H1 (cell line): ENCODE results near the gene PLEKHM1. TPM values are rescaled to one million over a fixed set of nuclear protein-coding genes. Genes with fewer than 3 reads are reported as not detected.
"Not testable (repeated sequence)": the region's sequence is repeated elsewhere in the genome, so short reads cannot be mapped to it uniquely, and the experiment has no call there.

ENCODE experiments used
- CTCF ChIA-PET: fragments of 300-600 bp; sonication (Branson Sonifier 250); formaldehyde crosslinking; loops from one replicate; lab custom pipeline; 2021; ENCODE audit not compliant: partially characterized antibody; lab: Charles Lee
- POLR2A ChIA-PET: fragments of 300-600 bp; sonication (Branson Sonifier 250); formaldehyde crosslinking; loops from one replicate; lab custom pipeline; 2021; ENCODE audit warnings: inconsistent platforms; ENCODE audit not compliant: partially characterized antibody; lab: Charles Lee
- DNase-seq, 2 experiments: peaks; one replicate each; pipeline versions ENCODE4 v3.0.0 to v3.0.0-alpha.2; 2010 to 2022; ENCODE audit warnings: low spot score in 2 of 2, low read depth in 1 of 2, mixed read lengths in 1 of 2
- FAIRE-seq: peaks from 2 replicates; lab custom pipeline; 2011; peaks lifted over from hg19 to GRCh38; lab: Jason Lieb, UNC
- H2AFZ ChIP-seq: 2 replicates; pipeline ENCODE4 v1.8.1; 2012; ENCODE audit warnings: low read length, inconsistent platforms
- H2AK5ac ChIP-seq: 2 replicates; pipeline ENCODE4 v1.6.1; 2013; ENCODE audit warnings: low read depth, low read length
- H2BK120ac ChIP-seq: replicated peaks from 2 replicates; pipeline ENCODE3; 2013; ENCODE audit warnings: low read depth, low read length, inconsistent platforms
- H2BK12ac ChIP-seq: 2 replicates; pipeline ENCODE4 v1.6.1; 2013; ENCODE audit warnings: low read depth, low read length
- H2BK15ac ChIP-seq: 2 replicates; pipeline ENCODE4 v1.6.1; 2013; ENCODE audit warnings: low read length
- H2BK20ac ChIP-seq: 2 replicates; pipeline ENCODE4 v1.6.1; 2013; ENCODE audit warnings: low read length
- H2BK5ac ChIP-seq: 2 replicates; pipeline ENCODE4 v1.6.1; 2013; ENCODE audit warnings: low read depth, low read length
- H3K14ac ChIP-seq: 2 replicates; pipeline ENCODE4 v1.6.1; 2013; ENCODE audit warnings: inconsistent platforms; ENCODE audit not compliant: insufficient read length
- H3K18ac ChIP-seq: 2 replicates; pipeline ENCODE4 v1.6.1; 2013; ENCODE audit warnings: low read length; ENCODE audit errors: extremely low read depth
- H3K23ac ChIP-seq: 2 replicates; pipeline ENCODE4 v1.6.1; 2013; ENCODE audit warnings: inconsistent platforms; ENCODE audit not compliant: insufficient read length
- H3K23me2 ChIP-seq: 2 replicates; pipeline ENCODE4 v1.6.1; 2013; ENCODE audit warnings: low read depth, low read length
- H3K27ac ChIP-seq: 2 replicates; pipeline ENCODE4 v1.6.1; 2011; ENCODE audit warnings: low read depth, low read length, inconsistent platforms
- H3K27me3 ChIP-seq, 4 experiments: replicated peaks in 1 of 4; 1 replicate in 1 of 4; 2 replicates in 3 of 4; pipeline versions ENCODE4 v1.6.1 to v1.8.1; 2011 to 2013; ENCODE audit warnings: low read length in 3 of 4, mild to moderate bottlenecking in 3 of 4, inconsistent platforms in 2 of 4, mixed read lengths in 2 of 4, moderate library complexity in 1 of 4; ENCODE audit not compliant: control insufficient read depth in 3 of 4, insufficient read depth in 3 of 4; ENCODE audit errors: extremely low read depth in 1 of 4
- H3K36me3 ChIP-seq, 4 experiments: 2 replicates each; pipeline versions ENCODE4 v1.6.1 to v1.8.1; 2011 to 2013; ENCODE audit warnings: mild to moderate bottlenecking in 4 of 4, low read length in 3 of 4, moderate library complexity in 2 of 4, control low read depth in 1 of 4, inconsistent platforms in 1 of 4; ENCODE audit not compliant: insufficient read depth in 4 of 4, control insufficient read depth in 2 of 4
- H3K4ac ChIP-seq: replicated peaks from 2 replicates; pipeline ENCODE3; 2013; ENCODE audit warnings: low read length, low read depth, mixed read lengths, inconsistent platforms; ENCODE audit not compliant: insufficient read length
- H3K4me1 ChIP-seq, 4 experiments: replicated peaks in 1 of 4; 1 replicate in 1 of 4; 2 replicates in 3 of 4; pipeline versions ENCODE4 v1.6.1 to v1.8.1; 2011 to 2013; ENCODE audit warnings: low read length in 3 of 4, inconsistent platforms in 2 of 4, mixed read lengths in 1 of 4; ENCODE audit not compliant: insufficient read depth in 4 of 4, control insufficient read depth in 3 of 4
- H3K4me2 ChIP-seq, 2 experiments: 2 replicates each; pipeline versions ENCODE4 v1.6.1 to v1.8.1; 2011 to 2013; ENCODE audit warnings: low read depth in 2 of 2, low read length in 2 of 2, control low read depth in 1 of 2, inconsistent platforms in 1 of 2, mild to moderate bottlenecking in 1 of 2; ENCODE audit not compliant: insufficient read depth in 1 of 2
- H3K4me3 ChIP-seq, 4 experiments: fragments of 200-600, 300-600 bp in 1 of 4; sonication (generic), shearing (Covaris generic), sonication (Bioruptor Twin) in 1 of 4; 2 replicates each; pipeline versions ENCODE4 v1.5.1 to v1.8.1; 2011 to 2016; ENCODE audit warnings: low read length in 4 of 4, low read depth in 3 of 4, control low read depth in 2 of 4, inconsistent platforms in 2 of 4, mild to moderate bottlenecking in 2 of 4, mixed read lengths in 1 of 4, moderate library complexity in 1 of 4; ENCODE audit not compliant: insufficient read depth in 2 of 4; ENCODE audit errors: extremely low read depth in 1 of 4
- H3K56ac ChIP-seq: replicated peaks from 2 replicates; pipeline ENCODE3; 2013; ENCODE audit warnings: low read depth, mild to moderate bottlenecking, mixed read lengths, low read length, inconsistent platforms; ENCODE audit not compliant: insufficient read length
- H3K79me1 ChIP-seq: 2 replicates; pipeline ENCODE4 v1.6.1; 2013; ENCODE audit warnings: low read depth, low read length, control low read depth
- H3K79me2 ChIP-seq, 2 experiments: 2 replicates each; pipeline versions ENCODE4 v1.6.1 to v1.8.1; 2012 to 2013; ENCODE audit warnings: low read length in 2 of 2, mild to moderate bottlenecking in 2 of 2, inconsistent platforms in 1 of 2; ENCODE audit not compliant: insufficient read depth in 2 of 2, control insufficient read depth in 1 of 2
- H3K9ac ChIP-seq, 4 experiments: replicated peaks in 1 of 4; 1 replicate in 1 of 4; 2 replicates in 3 of 4; pipeline versions ENCODE4 v1.6.1 to v1.8.1; 2011 to 2013; ENCODE audit warnings: low read depth in 3 of 4, low read length in 3 of 4, control low read depth in 2 of 4, mild to moderate bottlenecking in 2 of 4, moderate library complexity in 2 of 4, inconsistent platforms in 1 of 4; ENCODE audit errors: extremely low read depth in 1 of 4
- H3K9me3 ChIP-seq, 2 experiments: 2 replicates each; pipeline versions ENCODE4 v1.6.1 to v1.8.1; 2012 to 2013; ENCODE audit warnings: mild to moderate bottlenecking in 2 of 2, moderate library complexity in 2 of 2, control low read depth in 1 of 2, inconsistent platforms in 1 of 2, low read depth in 1 of 2, low read length in 1 of 2, mixed read lengths in 1 of 2; ENCODE audit not compliant: insufficient read depth in 2 of 2
- H4K20me1 ChIP-seq, 2 experiments: replicated peaks in 1 of 2; 2 replicates each; pipeline versions ENCODE3 to v1.8.1; 2011 to 2013; ENCODE audit warnings: inconsistent platforms in 2 of 2, low read length in 2 of 2, mild to moderate bottlenecking in 1 of 2; ENCODE audit not compliant: insufficient read depth in 2 of 2, control insufficient read depth in 1 of 2
- H4K5ac ChIP-seq: 2 replicates; pipeline ENCODE4 v1.6.1; 2013; ENCODE audit warnings: low read length, low read depth, mixed read lengths, inconsistent platforms; ENCODE audit not compliant: insufficient read length
- H4K8ac ChIP-seq: 2 replicates; pipeline ENCODE4 v1.8.0; 2013; ENCODE audit warnings: mild to moderate bottlenecking, moderate library complexity, low read length, inconsistent platforms; ENCODE audit not compliant: insufficient read depth; ENCODE audit errors: extremely low read depth
- H4K91ac ChIP-seq: replicated peaks from 2 replicates; pipeline ENCODE3; 2013; ENCODE audit warnings: low read length, mixed read lengths, inconsistent platforms; ENCODE audit not compliant: insufficient read length
- WGBS, 2 experiments: shearing (Covaris generic) in 1 of 2; methylation state at CpG; one replicate each; pipeline versions ENCODE4 v1.1.6 to v1.1.7; 2013 to 2015; ENCODE audit warnings: low lambda C conversion rate in 2 of 2, mixed read lengths in 2 of 2, inconsistent platforms in 1 of 2, low coverage in 1 of 2, missing lambda C conversion rate in 1 of 2; ENCODE audit not compliant: insufficient replicate concordance in 2 of 2, insufficient coverage in 1 of 2, insufficient read length in 1 of 2; ENCODE audit errors: extremely low coverage in 1 of 2, missing lambda C conversion rate in 1 of 2; 5-methylcytosine and 5-hydroxymethylcytosine counted together
- polyA plus RNA-seq, 7 experiments: library from polyadenylated mRNA; depleted of rRNA in 3 of 7; stranded (reverse) in 5 of 7; unstranded in 2 of 7; fragments of >200 nt in 5 of 7; fragments of 200-250 nt in 2 of 7; gene quantifications; 1 replicate in 5 of 7; 2 replicates in 1 of 7; 4 replicates in 1 of 7; pipeline versions ENCODE4 v1.2.1 to v1.2.3, GENCODE V29; 2011 to 2013; ENCODE audit warnings: missing spikeins in 2 of 7, mixed read lengths in 2 of 7
- total RNA-seq: library from RNA; stranded (reverse); fragmentation: NEBNext Ultra II Directional; extraction: Animal tissue kit (Norgen Biotek cat#: 25700); gene quantifications from 2 replicates; pipeline ENCODE4 v1.2.1, GENCODE V29; 2021

Gene PLEKHM1
- total and polyA plus RNA-seq, 2 of the 8 experiments (the other 6 are each of a cell fraction or from before 2014, with no cell fraction given): 7.6 to 17.9 TPM

DNA sequence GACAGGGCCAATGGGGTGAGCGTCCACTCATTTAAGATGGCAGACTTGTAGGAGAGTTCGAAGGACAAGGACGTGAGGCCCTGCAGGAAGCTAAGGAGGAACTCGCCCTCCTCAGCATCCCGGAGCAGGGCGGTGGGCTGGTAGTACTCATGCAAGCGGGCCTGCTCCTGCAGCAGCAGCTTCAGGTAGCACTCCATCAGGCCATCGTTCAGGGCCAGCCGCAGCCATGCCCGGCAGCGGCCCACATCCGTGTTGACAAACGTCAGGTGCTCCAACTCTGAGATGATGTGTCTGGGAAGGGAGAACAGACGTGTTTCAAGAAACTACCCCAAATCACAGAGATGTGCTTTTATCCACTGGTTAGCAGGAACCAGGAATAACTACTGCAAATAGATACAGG is 15.1 kb downstream of the PLEKHM1 start:
- H3K14ac ChIP-seq, H4K20me1 ChIP-seq, CTCF ChIA-PET, DNase-seq, H3K27ac ChIP-seq, H3K56ac ChIP-seq, H2BK12ac ChIP-seq, H2BK5ac ChIP-seq, H4K91ac ChIP-seq, H2BK15ac ChIP-seq, H2BK120ac ChIP-seq, H3K18ac ChIP-seq, H3K9ac ChIP-seq, FAIRE-seq, POLR2A ChIA-PET, H3K9me3 ChIP-seq, H4K8ac ChIP-seq, H3K23ac ChIP-seq, H4K5ac ChIP-seq, H3K4me3 ChIP-seq, H3K79me2 ChIP-seq, H2AK5ac ChIP-seq, H3K4me2 ChIP-seq, H3K4ac ChIP-seq, H3K79me1 ChIP-seq, H3K4me1 ChIP-seq, H3K36me3 ChIP-seq, H3K27me3 ChIP-seq, H3K23me2 ChIP-seq, H2AFZ ChIP-seq, H2BK20ac ChIP-seq: not testable (repeated sequence)
- WGBS, 2 experiments: 98% methylated on average over 13 of the region's 14 CpGs; no CpG with 5 or more reads in 1 of the 2 experiments

DNA sequence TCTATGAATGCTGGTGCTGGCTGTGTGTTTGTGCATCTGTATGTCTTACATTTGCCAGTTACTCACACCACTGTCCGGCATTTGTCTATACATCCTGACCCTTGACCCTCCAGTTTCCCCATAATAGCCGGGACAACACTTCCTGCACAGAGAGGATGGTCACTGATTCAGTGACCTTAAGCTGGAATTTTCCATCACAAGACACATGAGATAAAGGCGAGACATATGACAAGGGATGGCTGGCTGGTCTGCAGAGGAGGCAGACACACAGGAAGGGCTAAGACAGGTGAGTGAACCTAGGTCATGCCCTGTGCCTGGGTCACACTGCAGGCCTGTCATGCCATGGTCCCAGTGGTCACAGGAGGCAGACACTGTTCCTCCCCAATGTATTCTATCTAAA is 18.3 kb downstream of the PLEKHM1 start:
- CTCF ChIA-PET: not testable (repeated sequence)

More for the DNA sequence above, 18.3 kb downstream of the PLEKHM1 start:
- H2AK5ac ChIP-seq, H2BK12ac ChIP-seq, H2BK15ac ChIP-seq, H3K4ac ChIP-seq, H4K8ac ChIP-seq, H3K36me3 ChIP-seq, H3K9ac ChIP-seq, H3K4me3 ChIP-seq, H4K20me1 ChIP-seq, H3K27ac ChIP-seq, H3K23ac ChIP-seq, H3K14ac ChIP-seq, FAIRE-seq, H4K91ac ChIP-seq, H3K79me1 ChIP-seq, H3K56ac ChIP-seq, H2BK120ac ChIP-seq, H3K4me2 ChIP-seq, H2BK20ac ChIP-seq, H3K27me3 ChIP-seq, DNase-seq, H3K18ac ChIP-seq, H2BK5ac ChIP-seq, H3K23me2 ChIP-seq, H3K79me2 ChIP-seq, H3K9me3 ChIP-seq, H2AFZ ChIP-seq, POLR2A ChIA-PET, H4K5ac ChIP-seq, H3K4me1 ChIP-seq: not testable (repeated sequence)
- WGBS, 2 experiments: 90% methylated on average over 3 of the region's 3 CpGs; no CpG with 5 or more reads in 1 of the 2 experiments
